HCT116 (cell line): ENCODE results near the gene HCN4. TPM values are rescaled to one million over a fixed set of nuclear protein-coding genes. Genes with fewer than 3 reads are reported as not detected.

Experiments
- ATAC-seq: fragments of 200-7000 bp; cut with Tn5 transposase; 2 replicates; pipeline ENCODE4 v1.9.1; 2020; ENCODE audit warnings: mild to moderate bottlenecking, moderate library complexity
- BruUV-seq: library from RNA; stranded (reverse); fragments of 400-500 nt; replicated peaks from 2 replicates; lab custom pipeline; 2021; lab: Mats Ljungman, UMichigan
- CTCF ChIA-PET: fragments of 300-600 bp; sonication (Branson Sonifier 250); formaldehyde crosslinking; loops from one replicate; lab custom pipeline; 2021; ENCODE audit warnings: antibody characterized with exemption; lab: Charles Lee
- POLR2A ChIA-PET: fragments of 300-600, 350-600 bp; sonication (Branson Sonifier 250); formaldehyde crosslinking; loops from one replicate; lab custom pipeline; 2021; ENCODE audit warnings: antibody characterized with exemption; lab: Charles Lee
- RAD21 ChIA-PET, 2 experiments: fragments of 300-600 bp; sonication (Branson Sonifier 250); formaldehyde crosslinking; loops; one replicate each; lab custom pipeline; 2023; ENCODE audit warnings: low total read pairs in 2 of 2; ENCODE audit not compliant: uncharacterized antibody in 2 of 2, unreplicated experiment in 2 of 2, low non-redundant PET in 1 of 2; lab: Charles Lee
- DNase-seq: peaks from one replicate; pipeline ENCODE4 v3.0.0-alpha.2; 2010; ENCODE audit warnings: low read depth, low spot score
- H2AFZ ChIP-seq: fragments of 200-600 bp; shearing (Covaris generic), sonication (generic); 2 replicates; pipeline ENCODE4 v1.6.1; 2017; ENCODE audit warnings: low read depth, mixed run types, mixed read lengths, antibody characterized with exemption, low read length; ENCODE audit not compliant: poor library complexity, severe bottlenecking
- H3K27ac ChIP-seq: 2 replicates; pipeline ENCODE4 v1.5.1; 2012; ENCODE audit warnings: low read depth, low read length
- H3K27me3 ChIP-seq: fragments of 200-600 bp; sonication (generic); 2 replicates; pipeline ENCODE4 v1.6.1; 2016; ENCODE audit warnings: mixed run types, low read length, mixed read lengths; ENCODE audit not compliant: insufficient read depth
- H3K36me3 ChIP-seq, 2 experiments: fragments of 200-500 bp in 1 of 2; fragments of 200-600 bp in 1 of 2; sonication (Bioruptor generic) in 1 of 2; sonication (generic) in 1 of 2; 2 replicates each; pipeline versions ENCODE4 v1.5.1 to v1.6.1; 2014 to 2016; ENCODE audit warnings: low read length in 2 of 2, inconsistent platforms in 1 of 2, mixed read lengths in 1 of 2, mixed run types in 1 of 2; ENCODE audit not compliant: insufficient read depth in 2 of 2, control insufficient read depth in 1 of 2
- H3K4me1 ChIP-seq, 2 experiments: fragments of 200-600 bp in 1 of 2; sonication (generic) in 1 of 2; 2 replicates each; pipeline versions ENCODE4 v1.5.1 to v1.6.1; 2012 to 2017; ENCODE audit warnings: low read length in 2 of 2, inconsistent platforms in 1 of 2, mild to moderate bottlenecking in 1 of 2, mixed read lengths in 1 of 2, mixed run types in 1 of 2, moderate library complexity in 1 of 2; ENCODE audit not compliant: insufficient read depth in 2 of 2, control insufficient read depth in 1 of 2
- H3K4me2 ChIP-seq: fragments of 200-600 bp; sonication (generic); 2 replicates; pipeline ENCODE4 v1.6.1; 2017; ENCODE audit warnings: mixed run types, low read length, mixed read lengths
- H3K4me3 ChIP-seq, 2 experiments: fragments of 200-600 bp in 1 of 2; sonication (generic) in 1 of 2; replicated peaks in 1 of 2; 2 replicates each; pipeline ENCODE4 v1.5.1; 2011 to 2016; ENCODE audit warnings: low read length in 2 of 2, control low read depth in 1 of 2, low read depth in 1 of 2, mild to moderate bottlenecking in 1 of 2, mixed read lengths in 1 of 2, mixed run types in 1 of 2
- H3K79me2 ChIP-seq: fragments of 200-600 bp; sonication (generic); 2 replicates; pipeline ENCODE4 v1.6.1; 2017; ENCODE audit warnings: mild to moderate bottlenecking, mixed run types, low read length, moderate library complexity, mixed read lengths; ENCODE audit not compliant: insufficient read depth
- H3K9ac ChIP-seq: fragments of 200-600 bp; sonication (generic); 2 replicates; pipeline ENCODE4 v1.6.1; 2016; ENCODE audit warnings: low read length, mixed read lengths
- H3K9me2 ChIP-seq: fragments of 200-600 bp; sonication (generic), shearing (Covaris generic); 2 replicates; pipeline ENCODE4 v1.6.1; 2017; ENCODE audit warnings: mixed run types, mild to moderate bottlenecking, moderate library complexity; ENCODE audit not compliant: insufficient read depth
- H3K9me3 ChIP-seq, 2 experiments: fragments of 200-500 bp in 1 of 2; fragments of 200-600 bp in 1 of 2; sonication (Bioruptor generic) in 1 of 2; sonication (generic) in 1 of 2; 2 replicates each; pipeline ENCODE4 v1.6.1; 2014 to 2017; ENCODE audit warnings: low read length in 2 of 2, mixed read lengths in 2 of 2, inconsistent platforms in 1 of 2, low read depth in 1 of 2, mild to moderate bottlenecking in 1 of 2, mixed run types in 1 of 2, moderate library complexity in 1 of 2; ENCODE audit not compliant: control insufficient read depth in 1 of 2, insufficient read depth in 1 of 2
- H4K20me1 ChIP-seq: fragments of 200-600 bp; sonication (generic), shearing (Covaris generic); 2 replicates; pipeline ENCODE4 v1.6.1; 2017; ENCODE audit warnings: mixed run types, mild to moderate bottlenecking, moderate library complexity; ENCODE audit not compliant: insufficient read depth
- ATF3 ChIP-seq: IDR thresholded peaks from 2 replicates; pipeline ENCODE4 v1.6.1; 2012
- CBX3 ChIP-seq: IDR thresholded peaks from 2 replicates; pipeline ENCODE4 v1.6.1; 2012; ENCODE audit warnings: low read depth
- CTCF ChIP-seq, 3 experiments: fragments of 200-600 bp in 1 of 3; sonication (generic) in 1 of 3; IDR thresholded peaks in 2 of 3; conservative IDR thresholded peaks in 1 of 3; 2 replicates each; pipeline ENCODE4 v1.5.1; 2012 to 2017; ENCODE audit warnings: low read depth in 2 of 3, low read length in 2 of 3, antibody characterized with exemption in 1 of 3, borderline replicate concordance in 1 of 3, control low read depth in 1 of 3, mild to moderate bottlenecking in 1 of 3, mixed read lengths in 1 of 3, mixed run types in 1 of 3, moderate library complexity in 1 of 3; ENCODE audit not compliant: insufficient read depth in 1 of 3
- EGR1 ChIP-seq: IDR thresholded peaks from 2 replicates; pipeline ENCODE4 v1.6.1; 2012; ENCODE audit warnings: low read depth
- EZH2 ChIP-seq: fragments of 200-600 bp; sonication (generic); IDR thresholded peaks from 2 replicates; pipeline ENCODE4 v1.6.1; 2017; ENCODE audit warnings: antibody characterized with exemption, mixed run types
- EZH2phosphoT487 ChIP-seq: fragments of 200-600 bp; IDR thresholded peaks from 2 replicates; pipeline ENCODE4 v1.6.1; 2018; ENCODE audit warnings: antibody characterized with exemption, borderline replicate concordance
- FOSL1 ChIP-seq: IDR thresholded peaks from 2 replicates; pipeline ENCODE4 v1.6.1; 2012; ENCODE audit warnings: low read depth
- JUND ChIP-seq: IDR thresholded peaks from 2 replicates; pipeline ENCODE4 v1.6.1; 2012
- POLR2A ChIP-seq: IDR thresholded peaks from 2 replicates; pipeline ENCODE4 v1.7.0; 2011; ENCODE audit warnings: borderline replicate concordance; ENCODE audit not compliant: insufficient read depth, insufficient read length; ENCODE audit errors: extremely low read depth
- RAD21 ChIP-seq: IDR thresholded peaks from 2 replicates; pipeline ENCODE4 v1.6.1; 2012; ENCODE audit warnings: low read depth, mild to moderate bottlenecking
- REST ChIP-seq: IDR thresholded peaks from 2 replicates; pipeline ENCODE4 v1.6.1; 2012; ENCODE audit warnings: low read depth
- SIN3A ChIP-seq: IDR thresholded peaks from 2 replicates; pipeline ENCODE4 v1.6.1; 2012; ENCODE audit warnings: low read depth
- SP1 ChIP-seq: IDR thresholded peaks from 2 replicates; pipeline ENCODE4 v1.6.1; 2012; ENCODE audit warnings: low read depth
- SRF ChIP-seq: IDR thresholded peaks from 2 replicates; pipeline ENCODE4 v1.6.1; 2012; ENCODE audit warnings: low read depth
- TCF7L2 ChIP-seq: IDR thresholded peaks from 2 replicates; pipeline ENCODE4 v1.7.0; 2011; ENCODE audit warnings: borderline replicate concordance, inconsistent platforms; ENCODE audit not compliant: insufficient read depth, insufficient read length; ENCODE audit errors: extremely low read depth
- YY1 ChIP-seq: IDR thresholded peaks from 2 replicates; pipeline ENCODE4 v1.6.1; 2011; ENCODE audit warnings: low read length, low read depth, moderate library complexity, mild to moderate bottlenecking; ENCODE audit not compliant: insufficient replicate concordance; ENCODE audit errors: extremely low read depth
- ZBTB33 ChIP-seq: IDR thresholded peaks from 2 replicates; pipeline ENCODE4 v1.6.1; 2011; ENCODE audit warnings: mild to moderate bottlenecking, low read length, moderate library complexity; ENCODE audit not compliant: insufficient replicate concordance; ENCODE audit errors: extremely low read depth
- ZFX ChIP-seq: fragments of 450-650 bp; IDR thresholded peaks from 2 replicates; pipeline ENCODE4 v1.6.1; 2017
- ZNF274 ChIP-seq: fragments of 200-500 bp; sonication (Bioruptor generic); IDR thresholded peaks from 2 replicates; pipeline ENCODE4 v1.6.1; 2014; ENCODE audit warnings: mild to moderate bottlenecking, low read depth, low read length, inconsistent platforms
- intact Hi-C: fragments of 100-400 bp; cut with micrococcal nuclease; formaldehyde crosslinking; loops from 2 replicates; pipeline ENCODE4 v1.10.0; 2022
- total RNA-seq: library from RNA; stranded (reverse); gene quantifications from one replicate; pipeline ENCODE4 v1.2.1, GENCODE V29; 2021; ENCODE audit not compliant: unreplicated experiment

Gene HCN4
- total RNA-seq, 1 experiment from 2014 or later = 1.7 TPM

- Histone ChIP-seq H3K9me2 (no peaks in the 10 kb centered on the region), H3K79me2 (no peaks in the 10 kb centered on the region), H2AFZ (no peak overlapping the region), H4K20me1 (no peaks in the 10 kb centered on the region), H3K4me1 (no peaks in the 10 kb centered on the region), H3K9ac (no peak overlapping the region), H3K4me2 (no peak overlapping the region)
- no TSS peak for BruUV-seq
- DNase-seq = no peak
- RAD21 ChIA-PET = no interaction called here
- CTCF ChIA-PET = no interaction called here
- TF ChIP-seq EZH2 (no peak), CBX3 (no peak), EGR1 (no peak), EZH2phosphoT487 (no peak), YY1 (no peak), SRF (no peak), ZNF274 (no peak), SIN3A (no peak), JUND (no peak), REST (no peak), ATF3 (no peak), ZFX (no peak), TCF7L2 (no peak), POLR2A (no peak), CTCF (IDR thresholded peaks at IDR 0.05 in 2 of 3, conservative IDR thresholded peaks at IDR 0.05 in 1 of 3; ENCODE audit: borderline replicate concordance in 1 of 3, insufficient read depth in 1 of 3, low read depth in 2 of 3, low read length in 2 of 3) (no peak), ZBTB33 (no peak), SP1 (no peak), RAD21 (no peak), FOSL1 (no peak)
- TF ChIP-seq, all 23 proteins: peak for 0
- H3K9me3 ChIP-seq = no peaks in the 10 kb centered on the region
- no peak overlapping the region for H3K27ac ChIP-seq
- H3K4me3 ChIP-seq = no peak overlapping the region
- intact Hi-C loops = no loop called here
- H3K27me3 ChIP-seq = 0 out of 2 replicates have a peak, but pooled peaks cover 2% of the 10 kb centered on the region
- POLR2A ChIA-PET = no interaction called here
- no peaks in the 10 kb centered on the region for H3K36me3 ChIP-seq
- no peak for ATAC-seq
Measured at GRCh38 chr15:73370151-73370550, 1.4 kb upstream of the HCN4 start.
